Hematopoietic multipotent progenitor cell (in vitro differentiated cells): ENCODE results near the gene HOXA3. TPM values are rescaled to one million over a fixed set of nuclear protein-coding genes. Genes with fewer than 3 reads are reported as not detected.

ENCODE experiments used
- DNase-seq, 3 donors: peaks; one replicate each; pipeline ENCODE4 v3.0.0-alpha.2; 2011 to 2015; ENCODE audit warnings: low read depth in 2 of 3, low spot score in 2 of 3
- total RNA-seq: library from RNA; depleted of rRNA; stranded (reverse); fragments of >200 nt; gene quantifications from one replicate; pipeline ENCODE4 v1.2.3, GENCODE V29; 2012

Gene HOXA3
- total RNA-seq, 1 donor, result 14.3 TPM

- DNase-seq, result no peak
Observed at GRCh38 chr7:27145914-27146412, 6.4 kb downstream of the HOXA3 start.

GRCh38 chr7:27145165-27145913 lies 7.0 kb downstream of the HOXA3 start:
- no peak for DNase-seq

GRCh38 chr7:27144781-27145164 lies 7.6 kb downstream of the HOXA3 start:
- no peak for DNase-seq

DNA sequence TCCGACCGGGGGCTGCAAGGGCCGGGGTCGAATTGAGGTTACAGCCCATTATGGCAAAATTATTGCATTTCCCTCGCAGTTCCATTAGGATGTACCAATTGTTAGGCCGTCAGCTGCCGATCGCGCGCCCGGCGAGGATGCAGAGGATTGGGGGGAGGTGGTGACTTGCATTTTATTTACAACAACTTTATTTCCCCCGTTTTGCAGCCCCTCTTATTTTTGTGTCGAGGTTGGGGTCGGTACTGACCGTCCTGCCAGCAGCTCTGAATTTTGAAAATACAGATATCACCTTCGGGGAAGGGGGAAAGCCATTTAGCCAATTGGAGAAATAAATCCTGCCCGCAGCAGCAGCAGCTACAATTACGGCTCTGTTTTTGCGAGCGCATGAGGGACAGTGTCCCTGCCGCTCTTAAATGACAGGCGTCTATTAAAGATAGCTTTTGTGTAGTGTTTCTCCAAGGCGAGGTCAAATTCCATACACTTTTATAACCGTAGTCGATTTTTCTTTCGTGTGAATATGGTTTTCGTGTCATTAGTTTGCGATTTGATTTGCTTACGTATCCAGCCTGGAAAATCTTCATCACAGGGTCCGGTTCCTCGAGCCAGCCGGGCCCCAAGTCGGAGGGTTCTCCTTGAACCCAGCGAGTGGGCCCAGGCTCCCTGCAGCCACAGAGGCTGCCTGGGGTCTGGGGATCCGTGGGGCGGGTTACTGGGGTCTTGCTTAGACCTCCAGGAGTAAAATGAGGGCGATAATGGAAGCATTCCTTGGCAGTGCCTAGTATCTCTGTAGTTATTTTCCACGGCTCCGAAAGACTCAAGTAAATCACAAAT lies 8.2 kb downstream of the HOXA3 start:
- DNase-seq, result no peak

DNA sequence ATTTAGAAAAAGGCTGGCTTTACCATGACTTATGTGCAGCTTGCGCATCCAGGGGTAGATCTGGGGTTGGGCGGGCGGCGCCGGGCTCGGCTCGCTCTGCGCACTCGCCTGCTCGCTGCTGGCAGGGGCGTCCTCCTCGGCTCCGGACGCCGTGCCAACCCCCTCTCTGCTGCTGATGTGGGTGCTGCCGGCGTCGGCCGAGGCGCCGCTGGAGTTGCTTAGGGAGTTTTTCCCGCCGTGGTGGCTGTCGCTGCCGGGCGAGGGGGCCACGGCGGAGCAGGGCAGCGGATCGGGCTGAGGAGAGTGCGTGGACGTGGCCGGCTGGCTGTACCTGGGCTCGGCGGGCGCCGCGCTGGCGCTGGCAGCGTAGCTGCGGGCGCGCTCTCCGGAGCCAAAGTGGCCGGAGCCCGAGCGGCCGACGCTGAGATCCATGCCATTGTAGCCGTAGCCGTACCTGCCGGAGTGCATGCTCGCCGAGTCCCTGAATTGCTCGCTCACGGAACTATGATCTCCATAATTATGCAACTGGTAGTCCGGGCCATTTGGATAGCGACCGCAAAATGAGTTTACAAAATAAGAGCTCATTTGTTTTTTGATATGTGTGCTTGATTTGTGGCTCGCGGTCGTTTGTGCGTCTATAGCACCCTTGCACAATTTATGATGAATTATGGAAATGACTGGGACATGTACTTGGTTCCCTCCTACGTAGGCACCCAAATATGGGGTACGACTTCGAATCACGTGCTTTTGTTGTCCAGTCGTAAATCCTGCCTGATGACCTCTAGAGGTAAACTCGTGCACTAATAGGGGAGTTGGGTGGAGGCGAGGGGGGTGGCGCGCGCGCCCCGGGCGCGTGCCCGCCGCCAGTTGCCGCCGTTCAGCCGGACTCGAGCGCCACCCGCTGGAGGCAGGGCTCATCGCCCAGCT lies 9.1 kb downstream of the HOXA3 start, which contains the start of gene HOXA5:
TSS of gene HOXA5 (minus strand) at position 659 of the 927 bp plus-strand sequence. CDS start at position 585, 74 bp downstream.
- peak in 1 of 3 donors; percentile 78 for DNase-seq

GRCh38 chr7:27142580-27143022 lies 9.8 kb downstream of the HOXA3 start:
- DNase-seq, result no peak

GRCh38 chr7:27141923-27142579 lies 10.3 kb downstream of the HOXA3 start:
- no peak for DNase-seq

- DNase-seq, result no peak
Observed at GRCh38 chr7:27141137-27141922, 11.1 kb downstream of the HOXA3 start.

DNA sequence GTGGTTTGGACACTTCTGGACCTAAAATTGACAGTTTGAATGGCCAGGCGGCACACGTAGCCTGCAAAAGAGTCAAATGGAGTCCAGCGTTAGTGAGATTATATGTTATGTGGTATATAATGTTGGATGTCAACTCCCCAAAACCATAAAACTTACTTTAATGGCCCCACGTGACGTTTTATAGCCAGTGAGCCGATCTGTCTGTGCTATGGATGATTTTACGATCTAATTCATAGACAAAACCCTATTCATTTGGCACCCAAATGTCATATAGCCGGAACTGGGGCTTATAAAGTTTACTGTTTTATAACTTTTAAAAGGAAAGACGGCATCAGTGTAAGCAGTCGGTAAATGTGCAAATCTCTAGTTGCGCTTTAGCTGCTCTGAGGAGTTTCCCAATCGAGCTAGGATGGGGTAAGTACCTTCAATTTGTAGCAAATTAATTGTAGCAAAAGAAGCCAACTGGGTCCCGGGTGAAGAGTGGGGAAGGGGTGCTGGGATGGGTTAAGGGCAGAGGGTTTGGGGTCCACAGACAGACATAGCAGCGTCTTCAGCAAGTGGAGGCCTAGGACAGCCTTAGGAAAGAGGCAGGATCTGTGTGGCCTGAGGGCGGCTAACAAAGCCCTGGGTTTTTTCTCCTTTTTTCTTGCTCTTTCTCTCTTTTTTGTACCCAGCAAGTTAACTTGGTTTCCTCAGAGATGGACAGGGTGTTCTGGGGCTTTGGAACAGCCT lies 12.1 kb downstream of the HOXA3 start:
- DNase-seq, result no peak

- no peak for DNase-seq
Observed at GRCh38 chr7:27139334-27140125, 12.9 kb downstream of the HOXA3 start.

DNA sequence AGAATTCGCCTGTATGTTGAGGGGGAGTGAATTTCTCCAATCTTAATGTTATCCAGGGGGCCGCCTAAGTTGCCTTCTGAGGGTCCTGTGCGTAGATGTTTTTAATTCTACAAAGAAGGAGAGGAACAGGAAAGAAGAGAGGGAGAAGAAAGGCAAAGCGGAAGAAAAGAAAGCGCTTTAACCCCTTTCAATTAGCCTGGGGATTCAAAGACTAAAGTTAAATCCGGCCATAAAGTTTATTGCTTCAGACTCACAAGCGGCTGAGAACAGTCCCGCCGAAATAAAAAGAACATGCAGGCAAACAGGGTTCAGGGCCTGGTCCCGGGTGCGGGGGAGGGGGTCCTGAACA lies 13.4 kb downstream of the HOXA3 start:
- no peak for DNase-seq

DNA sequence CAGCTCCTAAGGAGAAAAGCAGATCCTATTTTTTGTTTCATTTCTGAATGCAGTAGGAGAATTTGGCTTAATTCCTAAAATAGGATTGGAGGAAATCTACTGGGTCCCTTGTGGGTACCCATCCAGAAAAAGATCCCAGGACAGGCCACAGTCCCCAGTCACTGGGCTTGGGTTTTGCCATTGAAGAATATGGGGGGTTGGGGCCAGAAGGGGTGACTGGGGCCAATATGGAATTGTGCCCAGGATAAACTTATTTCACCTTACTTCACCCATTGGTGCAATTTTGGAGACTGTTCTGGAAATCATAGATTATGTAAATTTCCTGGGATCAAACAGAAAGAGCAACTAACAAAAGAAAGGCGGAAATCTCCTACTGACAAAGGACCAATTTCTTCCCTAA lies 13.9 kb downstream of the HOXA3 start:
- no peak for DNase-seq

DNA sequence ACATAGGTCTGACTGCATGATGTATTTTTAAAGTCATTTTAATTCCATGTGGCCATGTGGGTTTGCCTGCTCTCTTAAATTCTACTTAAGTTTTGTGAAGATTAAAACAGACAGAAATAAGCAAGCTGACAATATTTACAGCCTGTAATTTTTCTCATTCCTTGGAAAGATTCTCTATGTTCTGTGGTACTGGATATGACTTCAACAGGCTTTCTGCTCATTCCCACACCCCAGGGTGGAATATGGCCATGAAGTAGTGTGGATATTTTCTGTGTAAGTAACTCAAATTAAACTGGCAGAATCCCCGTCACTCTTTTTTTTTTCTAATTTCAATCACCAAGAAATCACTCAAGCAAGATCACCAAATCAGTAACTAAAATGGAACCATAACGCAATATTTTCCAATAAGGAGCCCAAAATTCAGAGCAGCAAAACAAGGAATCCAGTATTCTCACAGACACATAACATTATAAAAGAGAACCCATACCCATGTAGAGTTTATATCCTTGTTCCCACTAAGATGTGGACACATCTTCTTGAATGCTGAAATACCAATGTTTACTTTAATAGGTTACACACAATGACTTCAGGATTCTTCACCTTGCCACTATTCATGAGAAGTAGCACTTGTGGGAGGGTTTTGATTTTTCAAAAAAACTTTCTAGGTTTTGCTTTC lies 14.6 kb downstream of the HOXA3 start:
- no peak for DNase-seq

GRCh38 chr7:27134392-27134791 lies 18.0 kb downstream of the HOXA3 start:
- DNase-seq, result peak in 1 of 3 donors; percentile 52

GRCh38 chr7:27133409-27134231 lies 18.8 kb downstream of the HOXA3 start:
- DNase-seq, result no peak

DNA sequence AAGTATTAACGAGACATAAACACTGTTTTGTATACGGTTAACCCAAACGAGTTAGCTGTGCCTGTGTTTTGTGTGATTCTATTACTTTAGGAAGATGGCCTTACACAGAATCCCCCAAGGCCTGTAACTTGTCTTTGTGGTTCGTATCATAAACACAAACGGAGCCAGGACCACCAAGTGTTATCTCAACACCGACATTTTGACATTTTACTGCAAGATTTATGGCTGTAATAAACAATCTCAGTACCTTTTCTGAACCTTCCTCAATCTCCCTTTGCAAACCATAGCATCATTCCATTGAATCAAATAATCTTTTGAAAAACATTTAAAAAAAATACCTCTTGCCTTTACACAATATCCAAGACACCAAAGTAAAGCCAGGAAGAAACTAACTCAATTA lies 19.4 kb downstream of the HOXA3 start:
- DNase-seq, result no peak
